Endometrium (tissue), 2 donors: ENCODE results near the gene NHLH1.
"Not testable (repeated sequence)": the region's sequence is repeated elsewhere in the genome, so short reads cannot be mapped to it uniquely, and the experiment has no call there.

Experiments used
- FAIRE-seq: peaks from 2 replicates; lab custom pipeline; 2012; peaks lifted over from hg19 to GRCh38; lab: Jason Lieb, UNC
- donor health status: control.
- donor health status: control.

Gene NHLH1

DNA sequence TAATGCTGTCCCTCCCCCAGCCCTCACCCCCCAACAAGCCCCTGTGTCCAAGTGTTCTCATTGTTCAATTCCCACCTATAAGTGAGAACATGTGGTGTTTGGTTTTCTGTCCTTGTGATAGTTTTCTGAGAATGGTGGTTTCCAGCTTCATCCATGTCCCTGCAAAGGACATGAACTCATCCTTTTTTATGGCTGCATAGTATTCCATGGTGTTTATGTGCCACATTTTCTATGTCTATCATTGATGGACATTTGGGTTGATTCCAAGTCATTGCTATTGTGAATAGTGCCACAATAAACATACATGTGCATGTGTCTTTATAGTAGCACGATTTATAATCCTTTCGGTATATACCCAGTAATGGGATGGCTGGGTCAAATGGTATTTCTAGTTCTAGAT is 17.9 kb downstream of the NHLH1 start:
- FAIRE-seq: not testable (repeated sequence)

DNA sequence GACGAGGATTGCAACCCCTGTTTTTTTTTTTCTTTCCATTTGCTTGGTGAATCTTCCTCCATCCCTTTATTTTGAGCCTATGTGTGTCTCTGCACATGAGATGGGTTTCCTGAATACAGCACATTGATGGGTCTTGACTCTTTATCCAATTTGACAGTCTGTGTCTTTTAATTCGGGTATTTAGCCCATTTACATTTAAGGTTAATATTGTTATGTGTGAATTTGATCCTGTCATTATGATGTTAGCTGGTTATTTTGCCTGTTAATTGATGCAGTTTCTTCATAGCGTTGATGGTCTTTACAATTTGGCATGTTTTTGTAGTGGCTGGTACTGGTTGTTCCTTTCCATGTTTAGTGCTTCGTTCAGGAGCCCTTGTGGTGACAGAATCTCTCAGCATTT is 21.5 kb downstream of the NHLH1 start:
- not testable (repeated sequence) for FAIRE-seq

DNA sequence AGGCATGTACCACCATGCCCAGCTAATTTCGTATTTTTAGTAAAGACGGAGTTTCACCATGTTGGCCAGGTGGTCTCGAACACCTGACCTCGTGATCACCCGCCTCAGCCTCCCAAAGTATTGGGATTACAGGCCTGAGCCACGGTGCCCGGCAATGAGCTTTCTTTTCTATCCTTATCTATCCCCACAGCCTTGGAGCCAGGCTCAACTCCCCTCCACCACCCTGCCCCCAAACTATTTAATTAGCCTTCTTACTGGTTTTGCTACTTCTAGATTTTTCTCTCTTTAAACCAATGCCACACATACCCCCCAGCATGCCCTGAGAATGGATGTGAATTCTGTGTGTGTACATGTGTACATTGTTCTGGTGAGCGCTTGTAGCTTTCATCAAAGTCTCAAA is 27.8 kb downstream of the NHLH1 start:
- FAIRE-seq: no peak

GRCh38 chr1:160397651-160398050 is 30.8 kb downstream of the NHLH1 start:
- FAIRE-seq: no peak

- no peak for FAIRE-seq
These were observed 32.0 kb downstream of the NHLH1 start for GRCh38 chr1:160398823-160399222.

GRCh38 chr1:160399544-160400222 is 32.8 kb downstream of the NHLH1 start:
- FAIRE-seq: no peak

GRCh38 chr1:160400223-160400645 is 33.4 kb downstream of the NHLH1 start, which contains the start of gene VANGL2:
Gene VANGL2, plus strand, starts transcription at chr1:160400564. Its CDS starts 15,274 bp downstream, at chr1:160415838.
- FAIRE-seq: no peak

DNA sequence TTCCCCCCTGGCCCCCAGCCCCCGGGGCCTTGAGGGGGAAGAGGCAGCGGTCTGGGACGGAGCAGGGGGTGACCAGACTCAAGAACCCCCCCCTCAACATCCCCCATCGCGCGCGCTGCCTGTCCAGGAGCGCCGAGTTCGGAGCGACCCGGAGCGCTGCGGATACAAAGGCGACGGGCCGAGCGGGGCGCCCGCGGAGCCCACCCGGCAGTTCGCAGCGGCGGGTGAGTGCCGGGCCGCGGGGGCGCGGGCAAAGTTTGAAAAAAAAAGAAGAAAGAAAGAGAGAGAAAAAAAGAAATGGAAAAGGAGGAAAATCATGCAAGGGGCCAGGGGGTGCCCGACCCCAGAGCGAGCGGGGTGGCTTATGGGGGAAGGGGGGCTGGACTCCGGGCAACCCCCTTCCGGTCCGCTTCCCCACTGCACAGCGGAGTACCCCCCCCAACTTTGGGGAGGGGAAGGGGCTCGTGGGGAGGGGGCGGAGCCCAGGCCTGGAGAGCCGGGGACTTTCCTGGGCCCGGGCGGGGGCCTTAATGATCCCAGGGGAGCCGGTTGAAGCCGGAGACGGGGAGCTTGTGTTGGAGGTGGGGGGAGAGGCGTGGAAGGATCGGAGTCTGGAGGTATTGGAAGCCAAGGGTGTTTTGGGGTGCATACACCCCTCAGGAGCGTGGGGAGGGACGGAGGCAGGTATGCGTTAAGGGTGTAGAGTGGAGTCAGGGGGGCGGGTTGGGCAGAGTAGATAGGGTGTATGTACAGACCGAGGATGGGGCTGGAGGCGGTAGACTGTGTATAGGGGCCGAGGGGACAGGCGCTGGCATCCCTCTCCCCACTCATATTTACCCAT is 34.0 kb downstream of the NHLH1 start:
- FAIRE-seq: no peak

DNA sequence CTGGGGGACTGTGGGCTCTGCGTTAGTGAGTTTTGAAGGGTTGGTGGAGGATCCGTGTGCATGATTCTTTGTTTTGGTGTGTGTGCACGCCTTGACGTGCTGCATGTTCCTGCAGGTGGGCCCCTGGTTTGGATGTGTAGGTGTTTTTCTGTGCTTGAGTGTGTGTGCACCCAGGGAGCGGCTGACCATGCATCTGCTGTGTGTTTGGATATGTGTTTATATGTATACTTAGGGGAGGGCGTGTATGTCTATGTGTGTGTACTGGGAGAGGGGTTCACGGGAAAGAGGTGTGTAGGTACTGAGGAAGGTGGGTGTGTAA is 34.6 kb downstream of the NHLH1 start:
- FAIRE-seq: no peak

- FAIRE-seq: no peak
These were observed 35.3 kb downstream of the NHLH1 start for GRCh38 chr1:160402001-160402795.

GRCh38 chr1:160403244-160403643 is 36.4 kb downstream of the NHLH1 start:
- no peak for FAIRE-seq

DNA sequence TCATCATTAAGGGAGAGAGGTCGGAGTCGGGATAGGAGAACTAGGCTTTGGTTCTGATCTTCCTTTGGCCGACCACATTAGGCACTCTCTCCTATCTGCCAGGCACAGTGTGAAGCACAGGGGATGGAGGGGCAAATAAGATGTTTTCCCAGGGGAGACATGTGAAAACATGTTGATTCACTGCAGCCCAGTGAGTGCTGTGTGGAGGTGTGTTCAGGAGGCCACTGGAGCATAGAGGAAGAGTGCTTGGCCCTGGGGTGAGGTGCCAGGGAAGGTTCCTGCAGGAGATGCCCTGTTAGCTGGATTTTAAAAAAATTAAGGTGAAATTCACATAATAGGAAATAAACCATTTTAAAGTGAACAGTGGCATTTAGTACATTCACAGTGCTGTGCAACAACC is 37.2 kb downstream of the NHLH1 start:
- FAIRE-seq: no peak

GRCh38 chr1:160405331-160405877 is 38.5 kb downstream of the NHLH1 start:
- FAIRE-seq: no peak

- FAIRE-seq: no peak
These were observed 39.5 kb downstream of the NHLH1 start for GRCh38 chr1:160406131-160406968.

GRCh38 chr1:160407839-160408801 is 41.2 kb downstream of the NHLH1 start:
- FAIRE-seq: no peak

- FAIRE-seq: no peak
These were observed 42.0 kb downstream of the NHLH1 start for GRCh38 chr1:160408864-160409263.

DNA sequence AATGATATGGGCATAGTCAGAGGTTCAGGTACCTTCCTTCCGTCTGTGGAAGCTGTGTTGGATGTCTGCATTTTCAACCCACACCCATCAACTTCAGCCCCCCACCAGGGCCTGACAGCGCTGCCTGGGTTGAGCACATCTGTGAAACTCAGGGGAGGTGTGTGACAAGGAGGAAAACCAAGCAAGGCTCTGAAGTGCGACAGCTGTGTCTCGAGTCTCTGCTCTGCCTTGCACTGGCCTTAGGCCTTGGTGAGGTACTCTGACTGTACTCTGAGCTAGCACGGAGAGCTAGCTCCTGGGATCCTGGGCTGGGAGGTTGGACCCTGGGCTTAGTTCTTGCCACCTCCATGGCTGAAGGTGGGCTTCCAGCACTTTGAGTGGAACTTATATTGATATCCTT is 42.6 kb downstream of the NHLH1 start:
- no peak for FAIRE-seq

DNA sequence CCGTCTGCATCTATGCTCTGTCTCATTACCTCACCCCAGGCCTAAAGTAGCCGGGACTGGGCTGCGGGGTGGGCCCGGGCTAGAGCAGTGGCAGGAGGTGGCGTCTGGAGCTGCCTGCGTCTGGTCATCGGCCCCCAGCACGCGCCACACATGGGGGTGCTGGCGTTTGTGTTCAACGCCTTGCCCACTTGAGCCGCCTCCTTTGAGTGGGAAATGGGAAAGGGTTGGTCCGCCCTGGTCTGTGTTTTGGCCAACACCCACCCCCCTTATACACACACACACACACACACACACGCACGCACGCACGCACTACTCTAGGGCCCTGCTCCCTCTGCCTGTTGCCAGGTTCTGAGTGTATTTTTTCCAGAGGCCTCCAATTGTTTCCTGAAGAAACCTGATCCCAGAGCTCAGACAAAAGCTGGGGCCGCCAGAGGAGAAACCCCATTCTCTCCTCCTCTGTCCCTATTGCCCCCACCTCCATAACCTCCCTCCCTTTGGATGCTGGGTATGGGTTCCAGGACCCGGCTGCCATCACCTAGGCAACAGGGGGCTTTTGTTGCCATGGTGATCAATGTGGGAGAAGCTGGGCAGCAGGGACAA is 43.6 kb downstream of the NHLH1 start:
- no peak for FAIRE-seq

DNA sequence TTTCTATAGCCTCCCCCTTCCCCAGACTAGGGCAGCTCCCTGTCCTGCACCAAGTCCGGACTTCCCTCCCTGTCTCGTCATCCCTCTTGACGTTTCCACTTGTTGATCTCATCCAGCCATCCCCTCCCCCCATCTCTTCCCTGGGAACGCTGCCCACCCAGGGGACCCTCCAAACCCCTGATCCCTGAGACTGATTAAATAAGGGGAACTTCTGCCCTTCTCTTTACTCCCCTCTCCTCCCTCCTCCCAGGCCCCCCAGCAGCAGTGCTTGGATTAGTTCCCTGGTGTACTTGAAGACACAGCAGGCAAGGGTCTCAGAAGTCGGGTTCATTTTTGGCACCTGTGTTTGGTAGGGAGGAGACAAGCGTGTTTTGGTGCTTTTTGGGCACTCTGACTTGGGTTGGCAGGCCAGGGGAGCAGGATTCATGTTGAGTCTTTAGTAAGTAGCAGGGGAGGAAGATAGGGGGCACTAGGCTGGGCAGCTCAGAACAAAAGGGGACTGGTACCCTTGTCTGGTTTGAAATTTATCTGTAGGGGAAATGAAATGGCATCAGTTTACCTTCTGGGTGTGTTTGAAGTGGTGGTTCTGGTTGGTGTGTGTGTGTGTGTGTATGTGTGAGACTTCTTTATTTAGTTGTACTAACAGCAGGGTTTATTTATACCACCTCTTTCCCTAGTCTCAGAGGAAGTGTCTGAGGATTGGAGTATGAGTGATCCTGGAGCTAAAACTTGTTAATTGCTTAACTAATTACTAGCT is 44.6 kb downstream of the NHLH1 start:
- no peak for FAIRE-seq
